Measurements from ENCODE around the gene CAMSAP2. TPM values are rescaled to one million over a fixed set of nuclear protein-coding genes. Genes with fewer than 3 reads are reported as not detected.
"Not testable (repeated sequence)": the region's sequence is repeated elsewhere in the genome, so short reads cannot be mapped to it uniquely, and the experiment has no call there.

Gene CAMSAP2
- total and polyA plus RNA-seq, 2 of the 8 experiments (the other 6 are each of a cell fraction or from before 2014, with no cell fraction given): 4.2 to 27.6 TPM

- H3K79me2 ChIP-seq (ENCODE audit: control insufficient read depth in 1 of 2, insufficient read depth in 2 of 2, low read length in 2 of 2); H3K4me2 ChIP-seq (ENCODE audit: insufficient read depth in 1 of 2, low read depth in 2 of 2, low read length in 2 of 2); H3K9me3 ChIP-seq (ENCODE audit: insufficient read depth in 2 of 2, low read depth in 1 of 2, low read length in 1 of 2); H2AFZ ChIP-seq (ENCODE audit: low read length); H2BK120ac ChIP-seq (replicated peaks; ENCODE audit: low read depth, low read length); DNase-seq (ENCODE audit: low read depth in 1 of 2, low spot score in 2 of 2); H3K4ac ChIP-seq (replicated peaks; ENCODE audit: insufficient read length, low read depth, low read length); H3K4me3 ChIP-seq (ENCODE audit: extremely low read depth in 1 of 4, insufficient read depth in 2 of 4, low read depth in 3 of 4, low read length in 4 of 4); H3K18ac ChIP-seq (ENCODE audit: extremely low read depth, low read length); H4K5ac ChIP-seq (ENCODE audit: insufficient read length, low read depth, low read length); H3K56ac ChIP-seq (replicated peaks; ENCODE audit: insufficient read length, low read depth, low read length); H4K20me1 ChIP-seq (replicated peaks in 1 of 2; ENCODE audit: control insufficient read depth in 1 of 2, insufficient read depth in 2 of 2, low read length in 2 of 2); H2BK15ac ChIP-seq (ENCODE audit: low read length); H3K4me1 ChIP-seq (replicated peaks in 1 of 4; ENCODE audit: control insufficient read depth in 3 of 4, insufficient read depth in 4 of 4, low read length in 3 of 4); H2BK5ac ChIP-seq (ENCODE audit: low read depth, low read length); H3K23ac ChIP-seq (ENCODE audit: insufficient read length); H3K23me2 ChIP-seq (ENCODE audit: low read depth, low read length); H3K79me1 ChIP-seq (ENCODE audit: low read depth, low read length); H2BK20ac ChIP-seq (ENCODE audit: low read length); FAIRE-seq; H3K9ac ChIP-seq (replicated peaks in 1 of 4; ENCODE audit: extremely low read depth in 1 of 4, low read depth in 3 of 4, low read length in 3 of 4); CTCF ChIA-PET (ENCODE audit: partially characterized antibody); H2BK12ac ChIP-seq (ENCODE audit: low read depth, low read length); POLR2A ChIA-PET (ENCODE audit: partially characterized antibody); H3K27me3 ChIP-seq (replicated peaks in 1 of 4; ENCODE audit: control insufficient read depth in 3 of 4, extremely low read depth in 1 of 4, insufficient read depth in 3 of 4, low read length in 3 of 4); H3K27ac ChIP-seq (ENCODE audit: low read depth, low read length); H4K91ac ChIP-seq (replicated peaks; ENCODE audit: insufficient read length, low read length); H4K8ac ChIP-seq (ENCODE audit: extremely low read depth, insufficient read depth, low read length); H3K14ac ChIP-seq (ENCODE audit: insufficient read length); H2AK5ac ChIP-seq (ENCODE audit: low read depth, low read length): not testable (repeated sequence)
- 77% methylated on average over 26 of the region's 26 CpGs; no CpG with 5 or more reads in 1 of the 2 experiments for WGBS, 2 experiments (ENCODE audit: extremely low coverage in 1 of 2, insufficient coverage in 1 of 2, insufficient read length in 1 of 2, insufficient replicate concordance in 2 of 2, low coverage in 1 of 2, low lambda C conversion rate in 2 of 2, missing lambda C conversion rate in 1 of 2)
- H3K36me3 ChIP-seq (ENCODE audit: control insufficient read depth in 2 of 4, insufficient read depth in 4 of 4, low read length in 3 of 4): peaks cover 0 to 11% (median 0%) of the 10 kb centered on the region in 4 experiments; a peak in 1 of 8 replicates
These were observed 78.0 kb downstream of the CAMSAP2 start for GRCh38 chr1:200816624-200817224.
